OCI-LY3 (cell line): ENCODE results near the gene UNC5B.

Experiments used
- H2AFZ ChIP-seq: fragments of 200-600, 300-600 bp; shearing (Covaris generic); 2 replicates; pipeline ENCODE4 v1.6.0; 2014; ENCODE audit warnings: antibody characterized with exemption, low read depth, low read length
- H3K27ac ChIP-seq: fragments of 200-600, 300-600 bp; sonication (generic); 2 replicates; pipeline ENCODE4 v1.5.1; 2014; ENCODE audit warnings: mild to moderate bottlenecking, low read length, moderate library complexity, mixed read lengths
- H3K27me3 ChIP-seq: fragments of 200-600, 300-600 bp; sonication (generic); 2 replicates; pipeline ENCODE4 v1.6.1; 2014; ENCODE audit warnings: low read depth, low read length, mixed read lengths
- H3K36me3 ChIP-seq: fragments of 200-600, 300-600 bp; sonication (generic); replicated peaks from 2 replicates; pipeline ENCODE3; 2014; ENCODE audit warnings: low read depth, low read length, mixed read lengths
- H3K4me1 ChIP-seq: fragments of 300-600, 200-600 bp; sonication (generic); 2 replicates; pipeline ENCODE4 v1.6.1; 2014; ENCODE audit warnings: low read length, mixed read lengths
- H3K4me2 ChIP-seq: fragments of 200-600, 300-600 bp; sonication (generic); 2 replicates; pipeline ENCODE4 v1.6.1; 2014; ENCODE audit warnings: low read length, mixed read lengths
- H3K4me3 ChIP-seq: fragments of 300-600, 200-600 bp; sonication (generic); 2 replicates; pipeline ENCODE4 v1.5.1; 2014; ENCODE audit warnings: antibody characterized with exemption, mild to moderate bottlenecking, low read length, moderate library complexity
- H3K79me2 ChIP-seq: fragments of 300-600, 200-600 bp; shearing (Covaris generic); 2 replicates; pipeline ENCODE4 v1.6.1; 2014; ENCODE audit warnings: mild to moderate bottlenecking, low read length, mixed read lengths
- H3K9ac ChIP-seq: fragments of 300-600, 200-600 bp; shearing (Covaris generic); 2 replicates; pipeline ENCODE4 v1.6.0; 2014; ENCODE audit warnings: mild to moderate bottlenecking, low read length, moderate library complexity
- H3K9me3 ChIP-seq: fragments of 200-600, 300-600 bp; shearing (Covaris generic); 2 replicates; pipeline ENCODE4 v1.6.1; 2014; ENCODE audit warnings: low read length, mixed read lengths; ENCODE audit not compliant: insufficient read depth
- H4K20me1 ChIP-seq: fragments of 200-600, 300-600 bp; sonication (generic); 2 replicates; pipeline ENCODE4 v1.6.1; 2016; ENCODE audit warnings: low read length, mixed read lengths; ENCODE audit not compliant: insufficient read depth
- CTCF ChIP-seq: fragments of 200-600, 300-600 bp; sonication (generic); IDR thresholded peaks from 2 replicates; pipeline ENCODE4 v1.5.1; 2014; ENCODE audit warnings: antibody characterized with exemption, low read length, low read depth
- EZH2phosphoT487 ChIP-seq: fragments of 200-600 bp; shearing (Covaris generic); IDR thresholded peaks from 2 replicates; pipeline ENCODE4 v1.6.1; 2018; ENCODE audit warnings: antibody characterized with exemption, mixed run types, low read depth

The UNC5B gene

DNA sequence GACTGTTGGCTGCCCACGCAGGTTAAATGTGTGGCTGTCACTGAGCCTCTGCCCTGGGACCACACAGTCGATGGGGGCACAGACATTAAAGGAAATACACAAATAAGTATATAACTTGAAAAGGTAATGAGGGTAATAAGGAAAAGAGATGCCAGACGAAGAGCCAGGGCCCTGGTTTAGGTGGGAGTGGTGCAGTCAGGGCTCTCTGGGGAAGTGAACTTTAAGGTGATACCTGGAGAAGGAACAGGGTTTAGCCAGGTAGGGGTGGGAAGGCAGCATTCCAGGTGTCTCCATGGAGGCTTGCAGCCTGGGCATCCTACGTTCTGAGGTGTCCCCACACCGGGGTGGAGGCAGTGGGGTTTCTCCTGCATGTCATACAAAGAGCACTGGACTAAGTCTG lies 50.4 kb downstream of the UNC5B start:
- Histone ChIP-seq H3K9me3 (no peaks in the 10 kb centered on the region), H3K4me3 (no peak overlapping the region), H3K27me3 (no peaks in the 10 kb centered on the region), H4K20me1 (no peaks in the 10 kb centered on the region), H3K4me1 (no peaks in the 10 kb centered on the region), H3K9ac (no peak overlapping the region), H3K36me3 (no peaks in the 10 kb centered on the region), H3K27ac (no peak overlapping the region), H3K4me2 (no peak overlapping the region), H3K79me2 (no peaks in the 10 kb centered on the region), H2AFZ (no peak overlapping the region)
- TF ChIP-seq CTCF (no peak), EZH2phosphoT487 (no peak)

- H3K4me3 ChIP-seq = no peak overlapping the region
- no peaks in the 10 kb centered on the region for H3K79me2 ChIP-seq
- no peaks in the 10 kb centered on the region for H4K20me1 ChIP-seq
- no peak overlapping the region for H2AFZ ChIP-seq
- no peaks in the 10 kb centered on the region for H3K4me1 ChIP-seq
- no peak overlapping the region for H3K9ac ChIP-seq
- no peaks in the 10 kb centered on the region for H3K9me3 ChIP-seq
- H3K4me2 ChIP-seq = no peak overlapping the region
- no peak overlapping the region for H3K27ac ChIP-seq
- H3K36me3 ChIP-seq = no peaks in the 10 kb centered on the region
- no peaks in the 10 kb centered on the region for H3K27me3 ChIP-seq
- TF ChIP-seq CTCF (no peak), EZH2phosphoT487 (no peak)
Measured at GRCh38 chr10:71263376-71263775, 51.0 kb downstream of the UNC5B start.

DNA sequence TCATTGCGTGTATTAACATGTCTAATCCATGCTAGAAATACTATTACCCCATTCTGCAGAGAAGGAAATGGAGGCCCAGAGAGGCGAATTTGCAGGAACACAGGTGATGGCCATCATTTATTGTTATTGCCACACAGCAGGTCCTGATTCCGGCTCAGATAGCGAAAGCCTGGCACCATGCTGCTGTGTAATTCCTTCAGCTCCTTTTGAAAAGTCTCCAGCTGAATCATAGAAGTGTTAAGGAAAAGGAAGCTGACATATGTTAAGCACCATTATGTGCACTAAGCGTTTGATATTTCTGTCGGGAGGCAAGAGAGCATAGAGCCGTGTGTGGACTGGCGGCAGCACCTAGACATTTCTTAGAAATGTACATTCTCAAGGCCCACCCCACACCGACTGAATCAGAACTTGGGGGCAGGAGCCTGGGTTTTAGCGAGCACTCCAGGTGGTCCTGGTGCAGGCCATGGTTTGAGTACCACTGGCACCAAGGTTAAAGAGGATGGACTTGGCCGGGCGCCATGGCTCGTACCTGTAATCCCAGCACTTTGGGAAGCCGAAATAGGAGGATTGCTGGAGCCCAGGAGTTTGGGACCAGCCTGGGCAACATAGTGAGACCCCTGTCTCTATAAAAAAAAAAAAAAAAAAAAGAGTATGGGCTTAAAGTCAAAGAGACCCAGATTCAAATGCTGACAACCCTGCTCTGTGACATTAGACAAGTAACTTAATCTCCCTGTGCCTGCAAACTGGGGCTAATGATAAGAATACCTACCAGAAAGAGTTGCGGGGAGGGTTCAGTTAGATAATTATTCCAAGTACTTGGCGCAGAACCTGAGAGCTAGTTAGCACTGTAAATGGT lies 52.2 kb downstream of the UNC5B start:
- Histone ChIP-seq H3K9me3 (no peaks in the 10 kb centered on the region), H3K4me3 (no peak overlapping the region), H3K4me1 (no peaks in the 10 kb centered on the region), H3K9ac (no peak overlapping the region), H3K27ac (no peak overlapping the region), H3K79me2 (no peaks in the 10 kb centered on the region), H3K4me2 (no peak overlapping the region), H2AFZ (no peak overlapping the region), H3K36me3 (no peaks in the 10 kb centered on the region), H3K27me3 (no peaks in the 10 kb centered on the region), H4K20me1 (no peaks in the 10 kb centered on the region)
- TF ChIP-seq CTCF (no peak), EZH2phosphoT487 (no peak)

GRCh38 chr10:71265201-71265575 lies 52.8 kb downstream of the UNC5B start:
- no peak overlapping the region for H3K4me3 ChIP-seq
- H3K9me3 ChIP-seq = no peaks in the 10 kb centered on the region
- no peak overlapping the region for H3K4me2 ChIP-seq
- H3K4me1 ChIP-seq = no peaks in the 10 kb centered on the region
- no peaks in the 10 kb centered on the region for H3K79me2 ChIP-seq
- no peak overlapping the region for H3K9ac ChIP-seq
- no peak for TF ChIP-seq EZH2phosphoT487
- TF ChIP-seq CTCF = no peak
- H4K20me1 ChIP-seq = no peaks in the 10 kb centered on the region
- no peaks in the 10 kb centered on the region for H3K27me3 ChIP-seq
- H3K36me3 ChIP-seq = no peaks in the 10 kb centered on the region
- H2AFZ ChIP-seq = no peak overlapping the region
- no peak overlapping the region for H3K27ac ChIP-seq
